GM18861 (cell line): ENCODE data around the gene INTS1.

ENCODE experiments used
- ATAC-seq: cut with Tn5 transposase; IDR thresholded peaks from one replicate; pipeline ENCODE4 v1.9.1; 2021; ENCODE audit not compliant: unreplicated experiment

The INTS1 gene

DNA sequence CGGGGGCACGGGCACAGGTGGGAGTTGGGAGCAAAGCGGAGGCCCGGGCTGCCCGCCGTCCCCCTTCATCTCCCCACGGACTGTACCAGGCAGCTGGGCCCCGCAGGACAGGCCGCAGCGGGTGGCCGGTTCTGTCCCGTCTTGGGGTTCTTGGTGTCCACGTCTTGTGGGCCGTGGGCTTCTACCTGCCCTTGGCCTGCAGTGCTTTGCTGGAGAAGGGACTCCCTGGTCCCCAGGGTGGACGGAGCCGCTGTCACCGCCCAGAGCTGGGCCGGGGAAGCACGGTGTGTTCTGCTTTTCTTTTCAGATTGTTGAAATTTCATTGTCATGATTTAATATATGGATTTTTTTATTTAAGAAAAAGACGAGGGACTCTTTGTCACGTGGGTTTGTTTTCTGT, 38.1 kb upstream of the INTS1 start:
- ATAC-seq: no peak

DNA sequence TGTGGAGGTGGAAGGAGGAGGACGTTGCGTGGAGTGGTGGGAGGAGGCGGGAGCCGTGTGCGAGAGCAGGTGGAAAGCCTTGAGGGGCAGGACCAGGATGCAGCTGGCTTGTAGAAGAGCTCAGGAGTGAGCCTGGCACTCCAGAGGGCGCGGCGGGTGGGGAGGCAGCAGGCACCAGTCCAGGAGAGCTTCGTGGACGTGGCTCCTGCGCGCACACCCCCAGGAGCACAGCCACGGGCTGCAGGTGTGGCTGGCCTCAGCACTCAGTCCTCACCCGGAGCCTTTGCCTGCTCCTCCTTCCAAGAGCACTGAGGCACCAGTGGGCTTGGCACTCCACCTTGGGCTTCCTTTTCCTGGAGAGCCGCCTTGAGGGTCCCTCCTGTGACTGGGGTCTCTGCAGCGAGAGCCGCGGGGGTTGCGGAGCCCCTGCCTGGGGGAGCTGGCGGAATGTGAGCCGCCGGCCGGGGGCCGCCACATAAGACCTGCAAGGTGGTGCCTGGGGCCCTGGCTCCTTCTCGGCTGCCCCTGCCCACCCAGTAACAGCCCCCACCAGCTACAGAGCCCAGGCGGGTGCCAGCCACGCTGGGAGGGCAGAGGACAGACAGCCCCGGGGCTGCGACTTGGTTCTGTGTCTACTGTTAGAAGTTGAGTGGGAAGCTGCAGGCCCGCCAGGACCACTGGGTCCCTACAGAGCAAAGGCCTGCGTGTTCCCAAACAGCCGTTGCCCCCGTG, 37.4 kb upstream of the INTS1 start:
- no peak for ATAC-seq

DNA sequence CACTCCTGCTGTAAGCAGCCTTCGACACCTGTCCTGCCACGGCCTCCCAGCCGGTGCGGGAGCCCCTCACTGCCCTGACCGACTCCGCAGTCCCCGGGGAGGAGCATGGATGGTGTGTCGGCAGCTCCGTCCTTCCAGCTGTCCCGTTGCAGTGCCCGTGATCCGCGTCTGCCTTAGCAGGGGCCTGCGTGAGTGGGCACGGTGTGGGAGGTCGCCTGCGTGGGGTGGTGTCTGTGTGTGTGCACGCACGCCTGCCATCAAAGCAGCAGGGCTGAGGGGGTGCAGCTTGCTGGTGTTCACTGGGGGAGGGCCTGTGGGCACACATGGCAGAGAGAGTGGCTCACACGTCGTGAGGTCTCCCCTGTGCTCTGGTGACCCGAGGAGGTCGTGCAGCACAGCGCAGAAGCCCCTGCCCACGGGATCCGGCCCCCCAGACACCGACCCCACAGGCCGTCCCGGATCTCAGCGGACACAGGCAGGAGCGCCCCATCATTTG, 36.6 kb upstream of the INTS1 start:
- ATAC-seq: no peak

DNA sequence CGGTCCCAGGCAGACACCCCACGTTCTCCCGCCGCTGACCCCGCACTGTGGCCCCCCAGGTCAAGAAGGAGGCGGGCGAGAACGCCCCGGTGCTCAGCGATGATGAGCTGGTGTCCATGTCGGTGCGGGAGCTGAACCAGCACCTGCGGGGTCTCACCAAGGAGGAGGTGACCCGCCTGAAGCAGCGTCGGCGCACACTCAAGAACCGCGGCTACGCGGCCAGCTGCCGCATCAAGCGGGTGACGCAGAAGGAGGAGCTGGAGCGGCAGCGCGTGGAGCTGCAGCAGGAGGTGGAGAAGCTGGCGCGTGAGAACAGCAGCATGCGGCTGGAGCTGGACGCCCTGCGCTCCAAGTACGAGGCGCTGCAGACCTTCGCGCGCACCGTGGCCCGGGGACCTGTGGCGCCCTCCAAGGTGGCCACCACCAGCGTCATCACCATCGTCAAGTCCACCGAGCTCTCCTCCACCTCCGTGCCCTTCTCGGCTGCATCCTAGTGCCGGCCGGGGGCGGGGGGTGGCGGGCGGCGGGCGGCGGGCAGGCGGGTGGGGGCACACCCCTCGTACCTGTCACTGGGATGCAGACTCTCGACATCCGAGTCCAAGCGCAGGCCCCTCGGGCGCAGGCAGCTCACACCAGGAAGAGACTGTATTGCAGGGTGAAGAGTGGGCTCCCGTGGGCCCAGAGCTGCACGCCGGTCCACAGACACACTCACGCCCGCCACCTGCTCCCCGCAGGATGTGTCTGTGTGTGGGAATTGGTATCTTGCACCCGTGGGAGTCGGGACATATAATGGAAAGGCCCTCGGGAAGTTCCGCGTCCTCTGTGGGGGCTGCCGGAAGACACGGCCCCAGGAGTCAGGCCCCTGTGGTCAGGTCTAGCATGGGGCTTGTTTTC, 35.9 kb upstream of the INTS1 start:
- ATAC-seq: no peak

DNA sequence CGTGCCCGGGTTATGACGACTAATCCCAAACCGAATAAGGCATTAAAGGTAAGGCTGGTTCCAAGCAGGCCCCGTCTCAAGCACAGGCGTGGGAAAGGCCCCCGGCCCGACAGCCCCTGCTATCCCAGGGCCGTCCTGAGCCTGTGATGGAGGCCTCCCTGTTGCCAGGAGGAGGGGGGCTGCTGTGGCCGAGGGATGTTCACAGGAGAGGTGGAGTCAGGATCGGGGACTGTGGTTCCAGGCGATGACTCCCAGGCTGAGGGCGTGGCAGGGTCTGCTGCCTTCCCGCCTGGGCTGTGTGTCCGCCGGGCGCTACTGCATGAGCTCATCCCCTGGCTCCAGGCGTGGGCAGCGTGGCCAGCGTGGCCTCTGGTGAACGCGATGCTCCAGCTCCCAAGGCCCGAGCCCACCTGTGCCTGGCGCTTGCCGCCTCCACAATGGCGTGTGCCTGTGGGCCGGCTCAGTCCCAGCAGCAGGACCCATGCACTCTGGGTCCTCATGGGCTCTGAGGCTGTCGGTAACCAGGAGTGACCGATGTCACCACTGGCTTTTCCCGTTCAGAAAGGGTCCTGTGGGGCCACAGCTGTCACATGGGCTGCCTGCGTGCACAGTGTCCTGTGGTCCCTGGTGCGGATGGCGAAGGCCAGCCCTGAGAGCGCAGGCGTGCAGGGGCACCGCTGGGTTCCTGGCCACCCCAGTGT, 35.1 kb upstream of the INTS1 start:
- ATAC-seq: no peak

DNA sequence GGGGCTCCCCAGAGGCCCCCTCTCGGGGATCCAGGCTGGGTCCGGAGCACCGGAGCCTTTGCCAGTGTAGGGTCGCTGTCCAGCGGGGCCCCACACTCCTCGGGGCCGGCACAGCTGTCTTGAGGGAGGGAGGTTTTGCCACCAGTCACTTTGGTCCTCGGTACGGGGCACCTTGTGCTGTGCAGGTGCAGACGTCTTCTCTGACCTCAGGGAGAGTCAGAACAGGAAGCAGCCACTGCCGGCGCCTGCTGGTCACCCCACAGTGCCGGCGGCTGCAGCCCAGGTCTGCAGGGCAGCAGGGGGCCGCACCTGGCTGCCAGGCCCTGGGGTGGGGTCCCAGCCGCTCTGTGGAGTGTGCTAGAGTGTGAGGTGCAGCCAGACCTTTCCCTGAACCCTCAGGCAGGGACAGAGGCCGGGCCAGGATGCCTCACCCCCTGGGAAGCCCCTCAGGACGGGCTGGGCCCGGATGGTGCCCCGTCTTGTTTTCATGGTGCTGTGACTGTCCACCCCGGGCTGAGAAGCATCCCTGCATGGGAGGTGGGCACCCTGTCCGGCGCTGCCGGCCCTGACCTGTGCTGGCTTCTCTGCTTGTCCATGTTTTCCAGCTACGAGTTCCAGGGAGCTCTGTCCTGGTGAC, 34.5 kb upstream of the INTS1 start:
- ATAC-seq: no peak

DNA sequence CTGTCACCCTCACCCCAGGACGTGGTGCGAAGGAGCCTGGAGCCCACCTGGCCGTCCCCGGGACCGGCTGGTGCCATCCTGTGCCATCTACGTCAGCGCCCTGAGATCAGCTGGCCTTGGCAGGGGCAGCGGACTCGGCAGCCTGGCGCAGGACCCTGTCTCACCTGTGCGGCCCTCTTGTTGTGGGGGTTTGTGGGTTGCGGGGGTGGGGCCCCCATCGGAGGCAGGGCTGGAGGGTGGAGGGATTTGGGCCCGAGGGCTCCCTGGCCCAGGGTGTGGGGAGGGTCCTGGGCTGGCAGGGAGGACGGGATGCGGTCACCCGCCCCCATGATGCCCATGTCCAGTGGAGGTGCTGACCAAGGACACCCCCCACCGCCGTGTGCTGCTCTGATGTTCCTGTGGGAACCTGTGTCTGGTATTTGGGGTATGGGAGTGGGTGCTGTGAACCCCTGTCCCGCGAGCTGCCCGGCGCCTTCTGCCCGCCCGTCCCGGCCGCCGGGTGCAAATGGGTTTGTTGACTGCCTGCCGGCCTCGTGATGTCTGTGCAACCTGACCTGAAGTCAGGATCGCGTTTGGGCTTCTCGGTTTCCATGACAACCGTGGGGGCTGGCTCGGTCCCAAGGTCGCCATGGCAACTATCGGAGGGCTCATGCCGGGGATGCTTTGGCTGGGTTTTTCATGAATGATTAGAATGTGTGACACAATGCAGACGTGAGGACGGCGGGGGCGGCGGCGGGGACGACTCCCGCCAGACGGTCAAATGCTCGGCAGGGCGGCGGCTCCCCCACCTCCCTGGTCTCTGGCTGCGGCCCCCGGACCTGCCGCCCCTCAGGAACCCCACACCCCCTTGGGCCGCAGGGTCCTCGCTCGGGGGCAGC, 33.6 kb upstream of the INTS1 start:
- ATAC-seq: no peak

DNA sequence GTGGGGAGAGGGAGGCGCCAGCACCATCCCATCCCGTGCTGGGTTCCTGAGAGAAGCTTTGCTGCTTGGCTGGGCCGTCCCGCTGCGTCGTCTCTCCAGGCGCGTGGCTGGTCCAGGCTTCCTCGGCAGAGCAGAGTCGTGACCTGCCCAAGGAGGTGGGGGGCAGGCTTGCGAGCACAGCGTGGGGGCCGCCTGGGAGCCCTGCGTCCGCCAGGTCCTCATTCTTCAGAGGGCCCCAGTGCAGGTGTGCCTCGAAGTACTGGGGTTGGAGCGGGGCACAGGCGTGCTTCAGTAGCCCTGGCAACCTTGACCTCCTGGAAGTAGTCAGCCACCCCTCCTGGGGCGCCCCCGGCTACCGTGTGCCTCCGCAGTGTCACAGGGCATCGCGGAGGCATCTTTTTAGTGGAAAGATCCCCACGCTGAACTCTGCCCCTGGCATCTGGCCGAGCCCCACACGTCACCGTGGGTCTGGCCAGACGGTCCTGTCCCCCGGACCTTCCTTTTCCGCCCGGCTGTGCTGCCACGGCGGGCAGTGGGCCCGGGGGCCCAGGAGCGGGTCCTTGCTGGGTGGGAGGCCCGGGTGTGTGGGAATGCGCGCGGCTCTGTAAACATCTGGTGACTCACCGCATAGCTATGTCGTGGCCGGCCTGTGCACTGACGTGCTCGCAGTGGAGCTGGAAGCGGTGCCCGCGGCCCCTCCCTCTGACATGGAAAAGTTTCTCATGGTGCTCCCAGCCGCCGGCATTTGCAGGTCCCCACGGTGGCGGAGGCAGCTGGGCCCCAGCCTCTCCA, 32.8 kb upstream of the INTS1 start:
- ATAC-seq: no peak

DNA sequence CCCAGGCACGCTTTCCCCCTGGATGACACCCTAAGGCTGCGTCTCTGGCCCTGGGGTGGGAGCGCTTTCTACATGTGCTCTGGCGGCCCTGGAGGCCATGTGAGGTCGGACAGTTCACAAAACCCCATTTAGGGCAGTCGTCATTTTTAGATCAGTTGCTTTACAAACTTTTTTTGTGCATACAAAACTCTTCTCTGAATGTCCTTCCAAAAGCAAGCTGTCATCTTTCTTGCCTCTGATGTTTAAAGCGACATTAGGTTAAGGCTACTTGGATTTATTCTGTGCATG, 32.2 kb upstream of the INTS1 start:
- ATAC-seq: no peak

DNA sequence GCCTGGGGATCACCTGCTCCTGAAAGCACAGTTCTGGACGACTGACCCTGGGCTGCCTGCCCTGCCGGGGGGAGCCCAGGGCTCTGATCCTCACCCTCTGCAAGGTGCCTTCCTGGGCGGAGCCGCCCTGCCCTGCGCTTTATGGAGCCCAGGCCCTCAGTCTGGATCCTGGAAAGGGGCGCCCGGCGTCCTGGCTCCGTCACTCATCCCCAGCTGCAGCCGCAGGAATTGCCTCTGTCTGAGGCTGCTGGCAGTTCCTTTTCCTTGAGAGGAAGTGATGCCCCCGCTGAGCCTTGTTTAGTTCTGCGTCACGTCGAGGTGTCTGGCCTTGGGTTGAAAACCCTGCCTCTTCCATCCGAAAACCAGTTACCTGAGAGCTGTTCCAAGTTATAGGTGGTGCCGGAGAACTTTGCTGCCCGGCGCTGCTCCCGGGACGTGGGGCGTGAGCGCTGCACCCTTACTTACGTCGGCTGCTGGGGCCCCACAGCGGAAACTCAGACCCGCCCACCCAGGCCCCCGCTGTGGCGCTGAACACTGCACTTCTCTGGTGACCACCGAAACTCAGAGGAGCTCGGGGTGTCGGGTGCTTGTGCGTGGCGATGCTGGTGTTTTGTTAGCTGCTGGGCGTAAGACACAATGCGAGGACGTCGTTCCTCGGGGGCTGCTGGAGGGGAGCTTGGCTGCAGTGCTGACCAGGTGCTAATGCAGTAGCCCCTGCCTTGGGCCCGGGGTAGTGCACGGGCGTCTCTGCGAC, 31.7 kb upstream of the INTS1 start:
- no peak for ATAC-seq

DNA sequence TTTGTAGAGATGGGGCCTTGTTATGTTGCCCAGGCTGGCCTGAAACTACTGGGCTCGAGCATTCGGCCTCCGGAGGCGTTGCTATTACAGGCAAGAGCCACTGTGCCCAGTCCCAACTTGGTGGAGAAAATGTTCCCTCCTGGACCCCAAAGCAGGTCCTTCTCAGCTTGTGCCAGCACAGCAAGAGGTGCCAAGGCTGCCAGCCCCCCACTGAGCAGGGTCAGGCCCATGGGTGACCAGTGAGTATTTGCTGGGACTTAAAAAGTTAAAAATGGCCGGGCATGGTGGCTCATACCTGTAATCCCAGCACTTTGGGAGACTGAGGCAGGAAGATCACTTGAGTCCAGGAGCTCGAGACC, 30.9 kb upstream of the INTS1 start:
- no peak for ATAC-seq

DNA sequence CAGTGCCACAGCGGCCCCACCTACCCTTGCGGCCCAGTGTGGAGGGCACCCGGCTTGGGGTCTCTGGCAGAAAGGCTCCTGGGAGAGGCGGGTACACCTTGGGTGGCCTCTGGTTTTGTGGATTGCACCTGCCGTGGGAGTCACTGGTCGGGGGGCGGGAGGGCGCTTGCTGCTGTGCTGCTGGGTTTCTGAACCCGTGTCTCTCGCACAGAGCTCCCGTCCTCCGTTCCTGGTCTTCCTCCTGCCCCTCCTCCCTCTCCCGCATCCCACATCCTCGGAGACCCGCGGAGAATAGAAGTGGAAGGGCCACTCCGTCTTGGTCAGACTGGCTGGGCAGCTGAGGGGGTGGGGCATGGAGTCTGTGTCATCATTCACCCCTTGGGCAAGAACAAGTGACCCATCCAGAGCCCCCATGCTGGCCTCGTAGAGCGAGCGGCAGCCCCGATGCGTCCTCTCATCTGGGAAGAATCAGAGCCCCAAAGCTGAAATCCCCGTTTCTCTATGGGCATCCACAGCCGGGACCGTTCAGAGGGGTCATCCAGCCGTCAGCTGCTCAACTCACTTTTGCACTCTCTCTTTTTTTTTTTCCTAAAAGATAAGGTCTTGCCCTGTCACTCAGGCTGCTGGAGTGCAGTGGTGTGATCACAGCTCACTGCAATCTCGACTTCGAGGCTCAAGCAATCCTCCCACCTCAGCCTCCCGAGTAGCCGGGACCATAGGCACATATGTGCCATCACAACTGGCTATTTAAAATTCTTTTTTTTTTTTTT, 30.3 kb upstream of the INTS1 start:
- ATAC-seq: no peak

DNA sequence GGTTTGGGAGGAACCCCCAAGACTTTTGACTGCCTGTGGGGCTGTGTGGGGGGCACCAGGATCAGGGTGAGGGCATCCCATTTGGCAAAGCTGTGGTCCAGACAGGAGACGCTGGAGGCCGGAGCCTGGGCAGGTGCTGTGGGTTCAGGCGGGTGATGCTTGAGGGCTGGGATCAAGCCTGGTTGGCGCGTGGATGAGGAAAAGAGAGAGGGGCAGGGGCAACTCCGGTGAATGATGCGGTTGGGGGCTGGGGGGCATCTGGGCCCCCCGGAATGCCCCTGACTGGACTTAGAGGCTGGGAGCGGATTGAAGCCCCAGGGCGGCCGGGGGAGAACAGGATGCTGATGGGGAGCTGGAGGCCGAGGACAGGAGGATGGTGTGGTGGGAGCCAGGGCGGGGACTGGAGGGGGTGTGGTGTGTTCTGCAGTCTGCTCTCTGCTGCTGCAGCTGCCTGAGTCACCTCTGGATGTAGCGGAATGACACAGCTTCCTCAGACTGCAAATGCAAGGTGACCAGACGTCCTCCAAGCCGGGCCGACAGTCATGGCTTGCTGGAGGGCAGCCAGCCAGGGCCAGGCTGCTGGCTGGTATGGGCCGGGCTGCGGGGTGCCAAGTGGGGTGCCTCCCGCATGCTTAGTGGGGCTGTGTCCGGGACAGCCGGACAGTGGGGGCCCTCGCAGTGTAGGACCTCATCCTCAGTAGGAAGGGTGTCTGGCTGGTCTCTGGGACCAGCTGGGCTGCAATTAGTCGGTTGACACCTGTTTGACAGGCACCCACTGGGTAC, 29.5 kb upstream of the INTS1 start:
- no peak for ATAC-seq

DNA sequence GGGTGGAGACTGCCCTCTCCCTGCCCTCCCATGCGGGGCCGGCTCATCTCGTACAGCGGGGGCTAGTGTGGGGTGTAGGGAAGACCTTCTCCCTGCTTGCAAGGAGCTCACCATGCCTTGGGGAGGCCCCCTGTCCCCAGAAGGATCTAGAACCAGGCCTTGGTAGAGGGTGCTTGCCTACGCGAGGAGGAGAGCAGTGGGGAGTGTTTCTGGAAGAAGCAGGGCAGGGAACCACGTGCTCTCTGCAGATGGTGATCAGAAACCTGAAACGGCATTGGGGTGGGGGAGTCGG, 29.0 kb upstream of the INTS1 start:
- no peak for ATAC-seq

DNA sequence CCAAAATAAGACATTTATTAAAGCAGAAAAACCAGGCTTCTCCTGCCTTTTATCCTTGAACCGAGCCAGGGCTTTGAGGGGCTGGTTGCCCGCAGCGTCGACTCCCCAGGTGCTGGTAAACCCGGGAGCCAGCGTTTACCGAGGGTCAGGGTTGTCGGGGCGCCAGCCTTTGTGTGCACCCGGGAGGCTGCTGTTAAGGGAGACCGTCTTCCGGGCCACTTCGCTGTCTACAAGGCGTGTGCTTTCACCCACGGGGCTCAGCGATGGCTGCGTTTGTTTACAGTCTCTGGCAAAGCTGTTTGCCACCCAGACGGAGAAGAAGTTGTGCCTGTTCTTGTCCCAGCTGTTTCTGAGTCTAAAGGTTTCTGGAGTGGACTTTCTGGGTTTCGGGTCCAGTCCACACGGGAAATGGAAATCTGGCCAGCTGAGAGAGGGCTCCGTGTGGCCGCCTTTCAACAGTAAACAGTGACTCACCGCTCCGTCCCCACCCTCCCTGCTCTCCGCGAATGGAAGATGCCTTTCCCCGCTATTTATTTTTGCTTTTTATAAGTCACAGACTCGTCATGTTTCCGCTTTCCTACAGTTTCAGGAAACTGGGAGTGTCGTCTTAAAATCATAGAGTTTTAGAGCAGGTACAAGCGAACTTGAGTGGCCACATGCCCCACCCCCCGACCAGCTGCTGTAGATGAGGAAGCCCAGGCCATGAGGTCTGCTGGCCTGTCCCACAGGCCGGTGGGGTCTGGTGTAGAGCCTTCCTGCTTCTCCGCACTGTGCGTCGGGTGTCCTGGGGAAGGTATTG, 28.5 kb upstream of the INTS1 start:
- no peak for ATAC-seq

DNA sequence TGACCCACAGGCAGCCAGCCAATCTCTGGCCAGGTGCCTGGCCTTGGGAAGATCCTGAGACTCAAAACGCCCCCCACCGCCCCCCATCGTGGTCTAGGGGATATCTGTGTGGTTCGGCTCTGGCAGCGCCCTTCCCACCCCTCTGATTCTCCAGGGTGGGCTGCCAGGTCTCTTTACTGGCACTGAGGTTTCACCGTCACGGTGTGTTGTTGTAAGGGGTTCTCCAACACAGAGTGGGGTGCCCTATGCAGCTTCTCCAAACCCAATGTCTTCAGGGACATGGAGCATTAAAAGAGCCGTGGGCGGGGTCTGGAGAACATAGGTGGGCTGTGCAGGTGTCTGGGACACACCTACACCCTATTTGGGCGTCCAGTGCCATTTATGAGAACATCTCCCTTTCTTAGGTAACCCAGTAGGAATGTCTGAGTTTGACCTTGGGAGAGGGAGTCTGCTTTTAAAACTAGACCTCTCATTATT, 27.8 kb upstream of the INTS1 start:
- no peak for ATAC-seq
